Measurements from ENCODE around the gene DEXI. TPM values are rescaled to one million over a fixed set of nuclear protein-coding genes. Genes with fewer than 3 reads are reported as not detected.
A peak's percentile ranks its signal among the peaks of the same experiment; 100 is the strongest.

The DEXI gene
- total RNA-seq, 1 donor from 2014 or later, result 37.2 TPM

- no peak for DNase-seq (ENCODE audit: low spot score)
- H3K4me1 Mint-ChIP-seq (ENCODE audit: low read depth), result peaks cover 16% of the 10 kb centered on the region
- peak; percentile 98 for TF ChIP-seq CTCF (IDR thresholded peaks at IDR 0.05)
- no peak overlapping the region for H3K27ac Mint-ChIP-seq (ENCODE audit: unreplicated experiment)
- H3K4me3 Mint-ChIP-seq (ENCODE audit: unreplicated experiment), result no peak overlapping the region
- no peaks in the 10 kb centered on the region for H3K27me3 Mint-ChIP-seq (ENCODE audit: low read depth)
- no peaks in the 10 kb centered on the region for H3K9me3 Mint-ChIP-seq (ENCODE audit: low read depth)
- peaks cover 10% of the 10 kb centered on the region for H3K36me3 Mint-ChIP-seq (ENCODE audit: low read depth)
Observed at GRCh38 chr16:10964039-10964890, 22.0 kb upstream of the DEXI start.

GRCh38 chr16:10961231-10961630 is 19.0 kb upstream of the DEXI start:
- Mint-ChIP-seq H3K27me3 (ENCODE audit: low read depth) (no peaks in the 10 kb centered on the region), H3K27ac (ENCODE audit: unreplicated experiment) (peak overlapping the region; percentile 18), H3K9me3 (ENCODE audit: low read depth) (no peaks in the 10 kb centered on the region), H3K4me1 (ENCODE audit: low read depth) (peaks cover 22% of the 10 kb centered on the region), H3K4me3 (ENCODE audit: unreplicated experiment) (no peak overlapping the region), H3K36me3 (ENCODE audit: low read depth) (peaks cover 8% of the 10 kb centered on the region)
- no peak for DNase-seq (ENCODE audit: low spot score)
- no peak for TF ChIP-seq CTCF (IDR thresholded peaks at IDR 0.05)

- DNase-seq (ENCODE audit: low spot score), result no peak
- Mint-ChIP-seq H3K27me3 (ENCODE audit: low read depth) (no peaks in the 10 kb centered on the region), H3K9me3 (ENCODE audit: low read depth) (no peaks in the 10 kb centered on the region), H3K27ac (ENCODE audit: unreplicated experiment) (no peak overlapping the region), H3K4me3 (ENCODE audit: unreplicated experiment) (no peak overlapping the region), H3K4me1 (ENCODE audit: low read depth) (peaks cover 19% of the 10 kb centered on the region), H3K36me3 (ENCODE audit: low read depth) (peaks cover 8% of the 10 kb centered on the region)
- no peak for TF ChIP-seq CTCF (IDR thresholded peaks at IDR 0.05)
Observed at GRCh38 chr16:10959161-10959560, 16.9 kb upstream of the DEXI start.

- Mint-ChIP-seq H3K4me1 (ENCODE audit: low read depth) (peaks cover 17% of the 10 kb centered on the region), H3K27ac (ENCODE audit: unreplicated experiment) (no peak overlapping the region), H3K36me3 (ENCODE audit: low read depth) (peaks cover 6% of the 10 kb centered on the region), H3K9me3 (ENCODE audit: low read depth) (no peaks in the 10 kb centered on the region), H3K27me3 (ENCODE audit: low read depth) (no peaks in the 10 kb centered on the region), H3K4me3 (ENCODE audit: unreplicated experiment) (no peak overlapping the region)
- no peak for DNase-seq (ENCODE audit: low spot score)
- TF ChIP-seq CTCF (IDR thresholded peaks at IDR 0.05), result no peak
Observed at GRCh38 chr16:10957771-10958482, 15.7 kb upstream of the DEXI start.

GRCh38 chr16:10954903-10955302 is 12.6 kb upstream of the DEXI start:
- H3K9me3 Mint-ChIP-seq (ENCODE audit: low read depth), result no peaks in the 10 kb centered on the region
- no peak overlapping the region for H3K4me3 Mint-ChIP-seq (ENCODE audit: unreplicated experiment)
- no peak for TF ChIP-seq CTCF (IDR thresholded peaks at IDR 0.05)
- peaks cover 20% of the 10 kb centered on the region for H3K4me1 Mint-ChIP-seq (ENCODE audit: low read depth)
- no peak for DNase-seq (ENCODE audit: low spot score)
- H3K27me3 Mint-ChIP-seq (ENCODE audit: low read depth), result no peaks in the 10 kb centered on the region
- H3K36me3 Mint-ChIP-seq (ENCODE audit: low read depth), result peaks cover 2% of the 10 kb centered on the region
- no peak overlapping the region for H3K27ac Mint-ChIP-seq (ENCODE audit: unreplicated experiment)
